ENCODE measurements around the gene ZBTB33.

ZBTB33 gene, protein sequence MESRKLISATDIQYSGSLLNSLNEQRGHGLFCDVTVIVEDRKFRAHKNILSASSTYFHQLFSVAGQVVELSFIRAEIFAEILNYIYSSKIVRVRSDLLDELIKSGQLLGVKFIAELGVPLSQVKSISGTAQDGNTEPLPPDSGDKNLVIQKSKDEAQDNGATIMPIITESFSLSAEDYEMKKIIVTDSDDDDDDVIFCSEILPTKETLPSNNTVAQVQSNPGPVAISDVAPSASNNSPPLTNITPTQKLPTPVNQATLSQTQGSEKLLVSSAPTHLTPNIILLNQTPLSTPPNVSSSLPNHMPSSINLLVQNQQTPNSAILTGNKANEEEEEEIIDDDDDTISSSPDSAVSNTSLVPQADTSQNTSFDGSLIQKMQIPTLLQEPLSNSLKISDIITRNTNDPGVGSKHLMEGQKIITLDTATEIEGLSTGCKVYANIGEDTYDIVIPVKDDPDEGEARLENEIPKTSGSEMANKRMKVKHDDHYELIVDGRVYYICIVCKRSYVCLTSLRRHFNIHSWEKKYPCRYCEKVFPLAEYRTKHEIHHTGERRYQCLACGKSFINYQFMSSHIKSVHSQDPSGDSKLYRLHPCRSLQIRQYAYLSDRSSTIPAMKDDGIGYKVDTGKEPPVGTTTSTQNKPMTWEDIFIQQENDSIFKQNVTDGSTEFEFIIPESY

DNA sequence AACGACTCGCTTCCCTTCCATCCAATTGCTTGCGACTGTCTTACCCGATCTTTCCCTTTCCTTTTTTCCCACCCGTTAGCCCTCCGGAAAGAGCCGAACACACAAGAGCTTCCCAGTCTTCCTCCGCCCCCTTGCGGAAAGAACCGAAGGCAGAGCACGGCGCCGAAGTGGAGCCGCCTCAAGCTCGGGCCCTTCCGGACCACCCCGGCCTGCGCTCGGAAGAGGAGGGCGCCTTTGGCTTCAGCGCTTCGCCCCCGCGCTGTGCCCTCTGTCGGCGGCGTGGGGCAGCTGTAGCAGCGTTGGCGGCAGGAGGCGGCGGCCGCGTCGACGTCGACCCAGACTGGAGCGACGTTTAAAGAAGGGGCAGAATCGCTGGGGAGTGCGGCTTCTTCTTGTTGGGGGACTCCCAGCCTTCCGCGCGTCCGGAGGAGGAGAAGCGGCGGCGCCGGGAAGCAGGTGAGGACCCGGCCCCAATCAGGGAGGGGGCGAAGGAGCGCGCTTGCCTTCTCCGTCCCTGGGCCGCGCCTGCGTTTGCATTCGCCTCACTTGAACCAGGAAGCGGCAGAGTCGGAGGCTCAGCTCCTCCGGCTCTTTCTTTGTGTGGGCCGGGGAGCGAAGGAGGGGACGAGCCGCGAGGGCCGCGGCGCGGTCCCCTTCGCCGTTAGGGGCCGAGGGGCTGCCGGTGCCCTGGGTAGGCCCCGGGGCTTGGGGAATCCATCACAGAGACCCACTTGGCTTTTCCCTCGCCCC is at the start of gene ZBTB33:
Gene ZBTB33 (plus strand): TSS at position 291 of the 750 bp plus-strand sequence. CDS start 2,604 bp downstream, outside the sequence.
- DNase-seq = peak; percentile 85

DNA sequence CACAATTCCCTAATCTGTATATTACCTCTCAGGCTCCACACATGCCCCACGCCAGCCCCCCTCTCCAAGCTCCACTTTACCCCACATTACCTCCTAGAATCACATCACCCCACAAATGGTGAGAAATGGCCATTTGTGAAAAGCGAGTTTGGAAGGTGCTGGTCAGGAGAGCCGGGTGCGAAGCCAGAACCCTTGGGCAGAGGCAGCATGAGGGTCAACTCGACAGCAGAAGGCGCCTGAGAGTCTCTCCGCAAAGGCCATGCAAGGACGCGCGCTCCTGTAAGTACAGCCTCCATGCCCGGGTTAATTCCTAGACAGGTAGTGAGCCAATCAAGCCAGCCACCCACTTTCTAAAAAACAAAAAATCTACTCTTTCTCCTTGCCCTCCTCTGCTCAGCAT is 49.8 kb upstream of the ZBTB33 start:
- DNase-seq = no peak

DNA sequence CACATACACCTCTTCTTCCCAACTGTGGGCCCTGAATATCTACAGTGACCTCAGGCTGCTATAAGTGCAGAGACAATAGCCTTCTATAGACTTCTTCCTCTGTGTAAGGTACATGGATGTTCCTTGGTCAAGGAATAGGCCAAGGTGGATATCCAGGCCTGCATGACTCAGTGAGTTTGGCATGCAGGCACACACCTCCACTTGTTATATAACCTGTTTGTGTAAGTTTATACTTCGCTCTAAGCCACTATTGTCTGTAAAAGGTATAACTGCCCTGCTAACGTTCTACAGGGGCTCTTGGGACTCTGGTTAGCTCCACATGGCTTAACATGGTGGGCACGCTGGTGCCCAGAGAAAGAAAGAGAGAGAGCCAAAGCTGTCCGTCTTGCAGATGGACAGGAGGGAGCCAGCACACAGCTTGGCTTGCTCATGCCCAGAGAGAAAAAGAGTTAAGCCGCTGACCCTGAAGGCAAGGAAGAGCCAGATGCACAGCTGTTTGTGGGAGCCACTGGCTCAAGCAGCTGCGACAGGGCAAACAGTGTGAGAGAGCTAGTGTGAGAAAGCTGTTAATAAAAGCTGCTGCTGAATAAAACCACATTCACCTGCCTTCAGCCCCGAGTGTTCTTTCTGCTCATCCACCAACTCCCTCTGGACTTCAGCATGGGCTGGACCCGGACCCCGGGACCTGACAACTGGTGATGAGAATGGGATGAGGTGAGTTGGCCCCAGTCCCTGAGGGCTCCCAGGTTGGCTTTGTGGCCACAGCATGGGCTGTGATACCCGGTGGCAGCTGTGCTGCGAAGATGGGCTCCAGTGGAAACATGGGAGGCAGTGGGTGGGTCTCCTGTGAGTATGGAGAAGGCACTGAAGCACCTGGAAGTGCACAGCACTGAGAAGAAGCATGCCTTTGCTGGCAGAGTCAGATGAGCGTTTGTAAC is 44.5 kb upstream of the ZBTB33 start:
- no peak for DNase-seq

DNA sequence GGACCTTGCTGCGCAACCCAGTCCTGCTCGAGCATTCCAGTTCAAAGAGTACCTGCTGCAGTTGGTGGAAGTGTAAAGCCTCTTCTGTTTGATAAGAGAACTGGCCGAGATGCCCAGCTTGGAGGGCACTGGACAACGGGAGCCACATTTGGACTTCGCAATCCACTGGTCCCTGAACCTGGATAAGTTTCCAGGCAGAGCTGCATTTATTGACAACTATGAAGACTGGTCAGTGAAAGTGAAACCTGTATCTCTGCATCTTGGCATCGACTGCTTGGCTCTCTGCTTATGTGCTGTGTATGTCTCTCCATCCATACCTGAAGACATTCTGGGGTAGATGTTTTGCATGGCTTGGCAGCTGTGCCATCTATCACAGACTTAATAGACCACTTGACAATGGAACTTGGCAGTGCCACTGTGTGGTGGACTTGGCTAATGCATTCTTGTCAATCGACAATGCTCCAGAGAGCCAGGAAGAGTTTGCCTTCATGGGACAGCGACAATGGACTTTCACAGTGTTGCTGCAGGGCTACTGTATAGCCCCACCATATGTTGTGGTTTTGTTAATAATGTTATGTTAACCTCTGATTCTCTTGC is 43.5 kb upstream of the ZBTB33 start:
- DNase-seq = peak; percentile 4

DNA sequence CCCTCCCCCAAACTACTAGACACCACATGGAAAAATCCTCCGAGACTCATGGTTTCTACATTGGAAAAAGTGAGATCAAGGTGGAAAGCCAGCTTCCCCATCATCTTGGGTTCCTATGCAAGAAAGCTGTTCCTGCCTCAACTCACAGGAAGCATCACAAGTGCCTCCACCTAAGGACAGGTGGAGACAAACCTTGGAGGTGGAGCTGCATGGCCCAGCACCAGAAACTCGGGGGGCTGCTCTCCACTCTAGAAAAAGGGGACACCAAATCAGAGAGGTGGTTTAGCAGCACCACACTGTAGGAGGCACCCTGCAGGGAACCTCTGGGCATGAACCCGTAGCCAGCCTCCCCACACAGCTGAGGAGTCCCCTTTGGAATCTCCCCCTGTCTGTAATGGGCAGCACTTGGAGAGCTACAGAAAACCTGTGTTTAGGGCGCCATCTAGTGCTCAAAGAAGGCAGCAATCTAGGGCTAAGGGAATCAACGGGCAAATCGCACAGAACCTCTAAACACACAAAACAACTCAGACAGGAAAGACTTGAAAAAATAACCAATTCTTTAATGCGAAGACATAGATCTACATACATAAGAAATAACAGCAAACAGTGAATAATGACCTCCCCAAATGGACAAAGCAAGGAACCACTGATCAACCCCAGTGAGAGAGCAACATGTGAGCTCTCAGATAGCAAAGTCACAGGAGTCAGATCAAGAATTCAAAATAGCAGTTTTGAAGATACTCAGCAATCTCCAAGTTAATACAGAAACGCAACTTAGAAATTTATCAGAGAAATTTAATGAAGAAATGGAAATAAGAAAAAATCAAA is 37.0 kb upstream of the ZBTB33 start:
- peak; percentile 35 for DNase-seq

DNA sequence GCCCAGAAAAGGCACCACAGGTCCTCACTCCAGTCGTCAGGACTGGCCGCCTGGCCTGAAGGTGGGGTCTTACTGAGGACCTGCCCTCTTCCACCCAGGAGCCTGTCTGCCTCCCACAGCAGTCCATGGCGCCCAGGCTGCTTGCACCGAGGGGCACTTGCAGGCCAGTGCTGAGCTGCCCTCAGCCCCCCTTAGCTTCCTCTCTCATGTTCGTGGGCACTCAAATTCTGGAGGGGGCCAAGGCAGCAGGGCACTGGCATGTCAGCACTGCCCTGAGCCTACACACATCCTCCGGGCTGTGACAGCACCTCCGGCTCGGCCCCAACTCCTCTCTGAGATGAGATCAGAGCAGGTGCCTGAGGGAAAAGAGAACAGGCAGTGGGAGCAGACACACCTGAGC is 27.2 kb upstream of the ZBTB33 start:
- no peak for DNase-seq

DNA sequence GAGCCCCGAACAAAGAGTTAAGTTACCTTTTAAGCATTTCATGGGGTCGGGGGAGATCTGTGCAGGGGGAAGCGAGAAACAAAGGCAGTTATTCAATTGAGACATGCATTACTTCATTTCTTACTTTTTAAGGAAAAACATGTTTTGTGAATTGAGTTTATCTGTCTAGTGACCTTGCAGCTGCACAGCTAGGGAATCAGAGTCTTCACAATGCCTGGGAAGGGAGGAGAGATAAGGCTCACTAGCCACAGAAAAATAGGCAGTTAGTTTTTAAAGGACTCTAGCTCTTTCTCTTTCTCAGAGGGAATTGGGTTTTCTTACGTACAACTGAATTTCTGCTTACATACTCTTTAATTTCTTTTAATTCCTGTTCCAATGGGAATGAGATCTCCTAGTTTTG is 26.2 kb upstream of the ZBTB33 start:
- DNase-seq = no peak

DNA sequence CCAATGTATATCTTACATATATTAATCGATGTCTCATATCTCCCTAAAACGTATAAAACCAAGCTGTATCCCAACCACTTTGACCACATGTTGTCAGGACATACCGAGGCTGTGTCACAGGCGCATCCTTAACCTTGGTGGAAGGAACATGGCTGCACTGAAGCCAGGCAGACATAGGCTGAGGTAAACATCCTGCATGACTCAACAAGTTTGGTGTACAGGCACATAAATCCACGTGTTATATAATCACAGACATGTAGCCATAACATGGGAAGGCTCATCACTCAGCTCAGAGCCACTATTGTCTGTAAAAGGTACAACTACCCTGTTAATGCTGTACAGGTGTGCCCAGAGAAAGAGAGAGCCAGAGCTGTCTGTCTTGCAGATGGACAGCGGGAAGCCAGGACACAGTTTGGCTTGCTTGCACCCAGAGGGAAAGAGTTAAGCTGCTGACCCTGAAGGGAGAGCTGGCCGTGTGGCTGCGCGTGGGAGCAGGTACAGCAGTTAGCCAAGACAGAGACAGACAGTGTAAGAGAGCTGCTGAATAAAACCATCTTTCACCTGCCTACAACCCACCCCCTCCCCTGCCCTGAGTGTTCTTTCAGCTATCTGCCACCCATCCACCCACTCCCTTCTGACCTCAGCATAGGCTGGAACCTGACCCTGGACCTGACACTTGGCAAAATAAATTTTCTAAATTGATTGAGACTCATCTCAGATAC is 22.3 kb upstream of the ZBTB33 start:
- DNase-seq = no peak

DNA sequence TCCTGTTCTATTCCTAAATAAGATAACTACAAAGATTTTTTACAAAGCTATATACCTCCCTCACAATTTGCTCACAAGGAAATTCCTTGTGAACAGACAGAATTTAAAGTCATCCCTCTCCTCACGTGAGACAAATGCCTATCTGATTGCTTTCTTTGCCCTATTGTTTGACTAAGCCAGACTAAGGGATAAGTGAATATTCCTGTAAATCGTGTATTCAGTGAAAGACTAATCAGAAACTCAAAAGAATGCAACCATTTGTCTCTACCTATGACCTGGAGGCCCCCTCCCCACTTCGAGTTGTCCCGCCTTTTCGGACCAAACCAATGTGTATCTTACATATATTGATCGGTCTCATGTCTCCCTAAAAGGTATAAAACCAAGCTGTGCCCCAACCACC is 15.3 kb upstream of the ZBTB33 start:
- no peak for DNase-seq

DNA sequence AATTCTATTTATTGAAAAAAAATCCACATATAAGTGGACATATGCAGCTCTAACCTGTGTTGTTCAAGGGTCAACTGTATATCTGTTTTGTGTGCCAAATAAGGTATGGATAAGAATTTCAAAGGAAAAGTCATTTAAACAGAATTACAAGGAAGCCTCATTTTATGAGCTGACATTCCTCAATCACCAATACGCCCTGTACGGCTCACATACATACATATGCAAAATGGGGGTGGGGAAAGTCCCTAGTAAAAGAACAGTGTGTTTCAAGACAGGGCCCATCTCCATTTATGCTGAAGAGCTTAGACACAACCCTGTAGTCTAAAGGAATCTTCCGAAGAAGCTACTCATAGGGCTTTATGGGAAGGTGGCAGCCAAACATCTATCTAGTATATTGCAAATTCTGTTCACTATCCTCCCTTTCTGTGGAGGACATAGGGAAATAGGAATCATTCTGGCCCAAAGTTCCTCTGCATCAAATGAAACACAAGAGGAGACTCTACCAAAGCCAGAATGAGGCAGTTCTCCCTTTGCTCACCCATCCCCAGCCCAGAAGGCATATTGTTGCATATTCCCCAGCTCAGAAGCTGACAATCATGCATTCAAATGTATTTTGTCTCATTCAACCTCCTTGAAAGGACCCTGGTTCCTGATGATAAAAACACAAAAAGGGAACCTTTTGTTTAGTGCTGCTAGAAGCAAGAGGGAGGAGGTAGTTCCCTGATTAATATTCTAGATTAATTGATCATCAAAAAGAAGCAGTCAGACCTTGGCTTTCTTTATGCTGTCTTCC is 13.7 kb upstream of the ZBTB33 start:
- DNase-seq = no peak

DNA sequence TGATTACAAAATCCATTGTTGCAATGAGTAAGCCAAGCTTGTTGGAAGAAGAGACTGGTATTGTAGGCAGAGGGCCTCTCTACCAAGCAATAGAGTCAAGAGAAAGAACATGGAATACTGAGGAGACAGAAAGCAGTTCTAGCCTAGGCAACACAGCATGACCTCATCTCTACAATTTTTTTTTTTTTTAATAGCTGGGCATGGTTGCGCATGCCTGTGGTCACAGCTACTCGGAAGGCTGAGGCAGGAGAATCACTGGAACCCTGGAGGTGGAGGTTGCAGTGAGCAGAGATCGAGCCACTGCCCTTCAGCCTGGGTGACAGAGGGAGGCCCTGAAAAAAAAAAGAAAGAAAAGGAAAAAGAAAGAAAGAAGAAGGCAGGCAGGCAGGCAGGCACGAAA is 11.7 kb upstream of the ZBTB33 start:
- no peak for DNase-seq

DNA sequence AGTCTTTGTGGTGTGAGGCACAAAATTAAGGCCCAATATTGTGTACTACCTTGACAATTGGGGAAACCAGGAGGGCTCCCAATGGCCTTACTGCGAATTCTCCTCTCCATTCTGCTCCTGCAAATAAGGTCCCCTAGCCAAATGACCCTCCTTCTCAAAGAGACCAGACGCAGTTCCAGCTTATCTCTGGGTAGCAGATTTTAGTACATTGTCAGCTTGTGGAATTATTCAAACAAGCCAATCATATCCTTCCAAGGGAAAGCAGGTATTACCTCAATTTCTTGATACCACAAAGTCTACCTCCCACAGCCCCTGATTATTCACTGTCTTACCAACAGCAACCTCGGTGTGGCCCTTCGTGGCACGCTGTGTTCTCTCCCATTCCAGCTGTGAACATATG is 7.8 kb upstream of the ZBTB33 start:
- DNase-seq = no peak

DNA sequence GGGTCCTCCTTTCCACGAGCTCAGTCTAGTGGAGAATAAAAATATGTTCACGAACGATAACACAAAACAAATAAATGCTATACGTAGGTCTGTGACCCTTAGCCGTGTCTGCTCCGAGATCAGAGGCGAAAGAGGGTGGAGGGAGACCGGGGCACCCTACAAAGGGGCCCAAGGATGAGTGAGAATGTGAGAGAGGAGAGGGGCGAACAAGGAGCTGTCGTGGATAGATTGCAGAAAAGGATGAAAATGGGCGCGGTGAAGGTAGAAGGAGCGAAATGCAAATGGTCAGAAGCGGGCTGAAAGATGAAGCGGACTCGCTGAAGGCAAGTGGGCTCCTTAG is 6.2 kb upstream of the ZBTB33 start:
- no peak for DNase-seq

DNA sequence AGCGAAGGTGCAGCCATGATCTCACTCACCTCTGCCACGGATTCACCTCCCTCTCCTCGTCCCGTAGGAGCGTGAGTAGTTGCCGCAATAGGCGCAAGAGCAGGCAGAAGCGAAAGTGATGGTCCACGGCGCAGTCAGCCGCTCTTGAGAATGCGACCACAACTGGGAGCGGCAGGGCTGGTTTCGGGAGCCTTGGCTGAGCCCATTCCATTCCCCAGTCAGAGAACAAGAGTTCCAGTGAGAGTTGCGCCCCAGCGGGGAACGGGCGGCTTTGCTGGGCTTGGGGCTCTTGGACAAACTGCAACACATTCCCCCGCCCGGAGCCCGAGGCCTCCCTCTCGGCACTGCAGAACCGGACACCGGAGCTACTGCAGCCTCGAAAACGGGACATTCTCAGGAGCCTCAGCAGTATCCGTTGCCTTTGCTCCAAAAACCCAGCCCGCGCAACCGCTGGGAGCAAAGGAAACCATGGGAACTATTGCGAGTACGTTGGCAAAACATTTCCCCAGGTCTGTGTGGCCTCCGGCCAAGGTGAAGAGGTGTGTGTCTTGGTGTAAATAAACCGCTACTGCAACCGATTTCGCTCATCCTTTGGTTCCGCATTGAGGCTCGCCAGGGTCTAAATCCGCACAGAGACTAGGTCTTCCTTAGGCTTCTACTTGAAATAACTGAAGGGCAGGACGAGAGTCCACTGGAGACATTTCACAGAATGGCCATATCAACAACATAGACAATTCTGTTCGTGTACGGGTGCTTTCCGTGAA is 5.7 kb upstream of the ZBTB33 start:
- DNase-seq = peak; percentile 50

DNA sequence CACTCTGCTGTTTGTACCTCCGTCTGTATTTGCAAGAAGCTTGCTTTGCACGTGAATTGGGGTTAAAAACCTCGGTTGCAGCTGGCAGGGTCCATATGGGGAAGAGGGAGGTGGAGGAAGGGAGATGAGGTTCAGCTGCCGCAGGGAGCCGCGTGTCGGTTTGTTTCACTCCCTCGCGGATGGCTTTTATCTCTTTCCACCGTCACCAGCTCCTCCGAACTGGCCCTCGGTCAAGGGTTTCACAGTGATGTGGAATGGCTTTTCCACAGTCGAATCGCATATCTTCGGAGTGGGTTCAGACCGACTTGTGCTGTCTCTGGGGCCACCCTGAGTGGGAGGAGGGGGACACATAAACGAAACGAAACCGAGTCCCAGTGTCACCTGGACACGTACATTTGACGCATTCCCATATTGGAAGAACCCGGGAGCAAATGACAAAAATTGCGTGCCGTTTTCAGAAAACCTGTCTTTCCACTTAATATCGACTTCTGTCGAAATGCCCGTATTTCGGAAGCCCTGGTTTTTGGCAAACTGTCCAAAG is 929 bp downstream of the ZBTB33 start:
- no peak for DNase-seq

DNA sequence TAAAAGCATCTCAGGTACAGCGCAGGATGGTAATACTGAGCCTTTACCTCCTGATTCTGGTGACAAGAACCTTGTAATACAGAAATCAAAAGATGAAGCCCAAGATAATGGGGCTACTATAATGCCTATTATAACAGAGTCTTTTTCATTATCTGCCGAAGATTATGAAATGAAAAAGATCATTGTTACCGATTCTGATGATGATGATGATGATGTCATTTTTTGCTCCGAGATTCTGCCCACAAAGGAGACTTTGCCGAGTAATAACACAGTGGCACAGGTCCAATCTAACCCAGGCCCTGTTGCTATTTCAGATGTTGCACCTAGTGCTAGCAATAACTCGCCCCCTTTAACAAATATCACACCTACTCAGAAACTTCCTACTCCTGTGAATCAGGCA is 3.2 kb downstream of the ZBTB33 start:
- no peak for DNase-seq

DNA sequence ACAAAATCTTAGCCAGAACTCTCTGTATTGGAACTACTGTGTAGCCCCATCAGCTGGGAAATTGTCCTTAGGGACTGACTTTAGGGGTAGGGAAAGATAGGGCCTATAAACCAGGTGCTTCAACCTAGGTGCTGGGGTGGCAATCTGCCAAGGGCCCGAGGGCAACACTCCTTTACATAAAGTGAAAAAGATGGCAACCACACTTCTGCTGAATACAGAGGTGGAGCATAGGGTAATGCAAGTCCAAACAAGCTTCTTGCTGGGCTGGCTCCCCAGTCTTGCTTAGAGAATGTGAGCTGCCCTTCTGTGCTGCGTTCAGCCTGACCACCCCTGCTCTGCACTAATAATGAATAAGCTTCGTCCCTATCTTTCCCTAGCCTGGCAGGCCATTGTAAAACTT is 9.8 kb downstream of the ZBTB33 start:
- DNase-seq = peak; percentile 66

DNA sequence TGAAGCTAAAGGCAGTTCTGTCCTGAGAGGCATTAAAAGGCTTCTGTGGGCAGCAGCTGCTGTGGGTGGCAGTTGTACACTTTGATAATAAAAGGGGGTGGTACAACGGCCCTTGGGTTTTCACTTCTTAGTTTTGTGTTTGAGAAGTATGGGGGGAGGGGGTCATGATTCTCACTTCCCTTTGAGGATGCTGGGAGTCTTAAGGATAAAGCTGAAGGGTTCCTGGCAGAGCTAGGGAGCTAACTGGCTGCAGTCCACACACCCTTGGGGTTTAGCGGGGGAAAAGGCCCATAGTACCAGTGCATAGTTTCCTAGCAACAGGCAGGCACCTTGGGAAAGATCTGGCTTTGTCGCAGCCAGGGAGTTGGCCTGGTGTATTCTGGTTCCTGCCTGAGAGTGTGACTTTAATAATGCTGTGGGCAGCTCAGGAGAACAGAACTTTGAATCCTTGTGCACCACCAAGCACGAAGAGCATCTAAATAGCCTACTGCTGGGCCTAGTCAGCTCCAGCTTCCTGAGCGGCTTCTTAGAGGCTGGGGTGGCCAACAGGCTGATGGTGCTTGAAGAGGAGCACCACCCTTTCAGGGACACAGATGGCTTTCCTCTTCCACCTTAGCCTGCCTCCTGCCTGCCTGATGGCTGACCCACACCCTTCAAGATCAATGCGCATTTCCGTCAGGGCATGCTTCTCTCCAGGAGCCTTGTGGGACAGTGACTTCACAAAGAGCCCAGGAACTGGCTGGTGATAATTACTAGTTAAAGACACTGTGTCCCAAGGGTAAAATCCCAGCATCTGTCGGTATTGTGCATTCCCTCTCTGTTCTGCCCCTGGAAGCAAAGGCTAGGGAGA is 12.5 kb downstream of the ZBTB33 start:
- no peak for DNase-seq

Data from NCI-H345 (cell line).